HG03378 (cell line): ENCODE measurements around the gene PITPNM3.

Experiments
- ATAC-seq: cut with Tn5 transposase; IDR thresholded peaks from one replicate; pipeline ENCODE4 v1.9.1; 2021; ENCODE audit warnings: mild to moderate bottlenecking, moderate library complexity; ENCODE audit not compliant: unreplicated experiment

Gene PITPNM3

GRCh38 chr17:6528557-6528956, 27.8 kb downstream of the PITPNM3 start:
- no peak for ATAC-seq

GRCh38 chr17:6526362-6527152, 29.8 kb downstream of the PITPNM3 start:
- no peak for ATAC-seq

- ATAC-seq = no peak
Observed at GRCh38 chr17:6525731-6526130, 30.6 kb downstream of the PITPNM3 start.

- no peak for ATAC-seq
Observed at GRCh38 chr17:6525141-6525540, 31.2 kb downstream of the PITPNM3 start.

- ATAC-seq = no peak
Observed at GRCh38 chr17:6524520-6524919, 31.8 kb downstream of the PITPNM3 start.

- no peak for ATAC-seq
Observed at GRCh38 chr17:6523809-6524355, 32.5 kb downstream of the PITPNM3 start.

- no peak for ATAC-seq
Observed at GRCh38 chr17:6523330-6523729, 33.0 kb downstream of the PITPNM3 start.

- no peak for ATAC-seq
Observed at GRCh38 chr17:6521586-6521985, 34.8 kb downstream of the PITPNM3 start.

GRCh38 chr17:6517062-6517461, 39.3 kb downstream of the PITPNM3 start:
- no peak for ATAC-seq

GRCh38 chr17:6514371-6514770, 42.0 kb downstream of the PITPNM3 start:
- ATAC-seq = no peak

- no peak for ATAC-seq
Observed at GRCh38 chr17:6512552-6512951, 43.8 kb downstream of the PITPNM3 start.

GRCh38 chr17:6510321-6510977, 45.9 kb downstream of the PITPNM3 start:
- ATAC-seq = no peak

GRCh38 chr17:6509921-6510320, 46.4 kb downstream of the PITPNM3 start:
- no peak for ATAC-seq

GRCh38 chr17:6509031-6509771, 47.2 kb downstream of the PITPNM3 start:
- ATAC-seq = no peak

GRCh38 chr17:6508519-6509030, 47.8 kb downstream of the PITPNM3 start:
- ATAC-seq = no peak

- ATAC-seq = no peak
Observed at GRCh38 chr17:6508016-6508415, 48.3 kb downstream of the PITPNM3 start.

GRCh38 chr17:6507535-6507934, 48.8 kb downstream of the PITPNM3 start:
- ATAC-seq = no peak

GRCh38 chr17:6506679-6507231, 49.6 kb downstream of the PITPNM3 start:
- ATAC-seq = no peak

GRCh38 chr17:6505425-6506142, 50.8 kb downstream of the PITPNM3 start:
- ATAC-seq = no peak

- no peak for ATAC-seq
Observed at GRCh38 chr17:6503641-6504195, 52.6 kb downstream of the PITPNM3 start.
